ENCODE data around the gene S100A7A.

Gene S100A7A

GRCh38 chr1:153415850-153416570 lies at the start of gene S100A7A:
S100A7A (plus strand) TSS chr1:153416520; CDS start chr1:153418083, 1,563 bp downstream.
- no peak for DNase-seq (ENCODE audit: low spot score)
- TF ChIP-seq, protein P1, sequence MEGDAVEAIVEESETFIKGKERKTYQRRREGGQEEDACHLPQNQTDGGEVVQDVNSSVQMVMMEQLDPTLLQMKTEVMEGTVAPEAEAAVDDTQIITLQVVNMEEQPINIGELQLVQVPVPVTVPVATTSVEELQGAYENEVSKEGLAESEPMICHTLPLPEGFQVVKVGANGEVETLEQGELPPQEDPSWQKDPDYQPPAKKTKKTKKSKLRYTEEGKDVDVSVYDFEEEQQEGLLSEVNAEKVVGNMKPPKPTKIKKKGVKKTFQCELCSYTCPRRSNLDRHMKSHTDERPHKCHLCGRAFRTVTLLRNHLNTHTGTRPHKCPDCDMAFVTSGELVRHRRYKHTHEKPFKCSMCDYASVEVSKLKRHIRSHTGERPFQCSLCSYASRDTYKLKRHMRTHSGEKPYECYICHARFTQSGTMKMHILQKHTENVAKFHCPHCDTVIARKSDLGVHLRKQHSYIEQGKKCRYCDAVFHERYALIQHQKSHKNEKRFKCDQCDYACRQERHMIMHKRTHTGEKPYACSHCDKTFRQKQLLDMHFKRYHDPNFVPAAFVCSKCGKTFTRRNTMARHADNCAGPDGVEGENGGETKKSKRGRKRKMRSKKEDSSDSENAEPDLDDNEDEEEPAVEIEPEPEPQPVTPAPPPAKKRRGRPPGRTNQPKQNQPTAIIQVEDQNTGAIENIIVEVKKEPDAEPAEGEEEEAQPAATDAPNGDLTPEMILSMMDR (IDR thresholded peaks at IDR 0.05; ENCODE audit: extremely low read depth, missing control alignments) = no peak

- DNase-seq (ENCODE audit: low spot score) = no peak
- TF ChIP-seq, protein P1 (IDR thresholded peaks at IDR 0.05; ENCODE audit: extremely low read depth, missing control alignments) = no peak
Measured at GRCh38 chr1:153367090-153367489, 49.2 kb upstream of the S100A7A start.

DNA sequence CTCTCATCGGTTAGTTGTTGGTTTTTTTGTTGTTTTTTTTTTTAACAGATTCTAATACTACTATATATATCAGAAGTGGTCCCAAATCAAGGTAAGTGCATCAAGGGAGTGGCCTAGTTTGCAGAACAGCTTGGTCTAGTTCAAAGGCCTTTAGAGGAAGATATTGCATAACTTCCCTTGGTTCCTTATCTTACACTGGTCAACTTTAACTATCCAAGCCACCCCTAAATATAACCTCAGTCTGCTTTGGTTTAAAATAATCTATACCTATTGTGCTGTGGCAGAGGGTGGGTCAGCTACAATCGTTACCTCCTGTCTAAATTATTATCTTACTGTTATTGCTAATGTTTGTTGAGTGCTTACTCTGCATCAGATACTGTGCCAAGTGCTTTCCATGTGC lies 47.8 kb upstream of the S100A7A start:
- no peak for DNase-seq (ENCODE audit: low spot score)
- TF ChIP-seq, protein P1 (IDR thresholded peaks at IDR 0.05; ENCODE audit: extremely low read depth, missing control alignments) = no peak

- TF ChIP-seq, protein P1 (IDR thresholded peaks at IDR 0.05; ENCODE audit: extremely low read depth, missing control alignments) = no peak
- DNase-seq (ENCODE audit: low spot score) = no peak
Measured at GRCh38 chr1:153370146-153370545, 46.2 kb upstream of the S100A7A start.

DNA sequence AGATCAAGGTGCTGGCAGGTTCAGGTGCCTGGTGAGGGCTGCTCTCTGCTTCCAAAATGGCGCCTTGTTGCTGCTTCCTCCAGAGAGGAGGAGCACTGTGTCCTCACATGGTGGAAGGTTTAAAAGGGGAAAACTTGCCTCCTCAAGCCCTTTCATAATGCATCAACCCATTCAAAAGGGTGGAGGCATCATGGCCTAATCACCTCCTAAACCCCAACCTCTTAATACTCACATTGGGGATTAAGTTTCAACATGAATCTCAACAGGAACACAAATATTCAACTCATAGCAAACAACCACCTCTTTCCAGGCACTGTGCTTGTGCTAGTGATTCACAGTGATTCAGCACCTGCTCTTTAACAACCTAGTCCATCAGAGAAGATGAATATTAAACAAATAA lies 45.1 kb upstream of the S100A7A start:
- TF ChIP-seq, protein P1 (IDR thresholded peaks at IDR 0.05; ENCODE audit: extremely low read depth, missing control alignments) = no peak
- DNase-seq (ENCODE audit: low spot score) = no peak

GRCh38 chr1:153372571-153372970 lies 43.7 kb upstream of the S100A7A start:
- DNase-seq (ENCODE audit: low spot score) = no peak
- TF ChIP-seq, protein P1 (IDR thresholded peaks at IDR 0.05; ENCODE audit: extremely low read depth, missing control alignments) = no peak

- DNase-seq (ENCODE audit: low spot score) = no peak
Measured at GRCh38 chr1:153374071-153374470, 42.2 kb upstream of the S100A7A start.

More at GRCh38 chr1:153374071-153374470, 42.2 kb upstream of the S100A7A start:
- TF ChIP-seq, protein P1 (IDR thresholded peaks at IDR 0.05; ENCODE audit: extremely low read depth, missing control alignments) = no peak

All from GM20000 (cell line).